RWPE1 (cell line): Measurements from ENCODE around the gene CHCHD3.
"Not testable (repeated sequence)": the region's sequence is repeated elsewhere in the genome, so short reads cannot be mapped to it uniquely, and the experiment has no call there.

ENCODE experiments used
- CTCF ChIA-PET: fragments of 350-600 bp; sonication (Branson Sonifier 250); formaldehyde crosslinking; extraction: SDS; loops from one replicate; lab custom pipeline; 2021; lab: Yijun Ruan, JAX
- POLR2A ChIA-PET: fragments of 400-600 bp; formaldehyde crosslinking; extraction: SDS; loops from one replicate; lab custom pipeline; 2020; ENCODE audit warnings: antibody characterized with exemption; ENCODE audit not compliant: low non-redundant PET; lab: Yijun Ruan, JAX
- DNase-seq: peaks from one replicate; pipeline ENCODE4 v3.0.0; 2012; ENCODE audit warnings: low spot score
- H3K27ac ChIP-seq: fragments of 450-650 bp; 2 replicates; pipeline ENCODE4 v1.5.1; 2017
- TF ChIP-seq, protein P1 (sequence below): fragments of 450-650 bp; conservative IDR thresholded peaks from 2 replicates; pipeline ENCODE4 v1.5.1; 2017; ENCODE audit warnings: low read depth, mild to moderate bottlenecking

CHCHD3 gene

DNA sequence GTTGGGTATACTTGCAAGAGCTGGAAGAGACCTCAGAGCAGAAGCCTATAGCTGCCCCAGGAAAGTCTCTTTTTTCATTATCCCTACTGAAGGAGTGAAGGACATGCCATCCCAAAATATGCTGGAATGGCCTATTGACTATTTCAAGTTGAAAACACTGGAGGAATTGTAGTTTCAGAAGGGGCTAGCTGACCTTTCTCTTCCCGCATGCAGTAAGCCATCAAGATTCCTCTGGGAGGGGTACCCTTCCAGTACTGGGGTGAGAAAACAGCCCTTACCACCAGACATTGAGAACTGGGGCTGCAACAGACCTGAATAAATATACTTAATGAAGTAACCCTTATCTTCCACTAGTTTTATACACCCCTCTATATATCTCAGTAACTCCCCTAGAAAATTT lies 41.7 kb downstream of the CHCHD3 start:
- TF ChIP-seq, protein P1, sequence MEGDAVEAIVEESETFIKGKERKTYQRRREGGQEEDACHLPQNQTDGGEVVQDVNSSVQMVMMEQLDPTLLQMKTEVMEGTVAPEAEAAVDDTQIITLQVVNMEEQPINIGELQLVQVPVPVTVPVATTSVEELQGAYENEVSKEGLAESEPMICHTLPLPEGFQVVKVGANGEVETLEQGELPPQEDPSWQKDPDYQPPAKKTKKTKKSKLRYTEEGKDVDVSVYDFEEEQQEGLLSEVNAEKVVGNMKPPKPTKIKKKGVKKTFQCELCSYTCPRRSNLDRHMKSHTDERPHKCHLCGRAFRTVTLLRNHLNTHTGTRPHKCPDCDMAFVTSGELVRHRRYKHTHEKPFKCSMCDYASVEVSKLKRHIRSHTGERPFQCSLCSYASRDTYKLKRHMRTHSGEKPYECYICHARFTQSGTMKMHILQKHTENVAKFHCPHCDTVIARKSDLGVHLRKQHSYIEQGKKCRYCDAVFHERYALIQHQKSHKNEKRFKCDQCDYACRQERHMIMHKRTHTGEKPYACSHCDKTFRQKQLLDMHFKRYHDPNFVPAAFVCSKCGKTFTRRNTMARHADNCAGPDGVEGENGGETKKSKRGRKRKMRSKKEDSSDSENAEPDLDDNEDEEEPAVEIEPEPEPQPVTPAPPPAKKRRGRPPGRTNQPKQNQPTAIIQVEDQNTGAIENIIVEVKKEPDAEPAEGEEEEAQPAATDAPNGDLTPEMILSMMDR = no peak
- ChIA-PET CTCF (no interaction called here), POLR2A (no interaction called here)
- no peak overlapping the region for H3K27ac ChIP-seq
- DNase-seq = no peak

DNA sequence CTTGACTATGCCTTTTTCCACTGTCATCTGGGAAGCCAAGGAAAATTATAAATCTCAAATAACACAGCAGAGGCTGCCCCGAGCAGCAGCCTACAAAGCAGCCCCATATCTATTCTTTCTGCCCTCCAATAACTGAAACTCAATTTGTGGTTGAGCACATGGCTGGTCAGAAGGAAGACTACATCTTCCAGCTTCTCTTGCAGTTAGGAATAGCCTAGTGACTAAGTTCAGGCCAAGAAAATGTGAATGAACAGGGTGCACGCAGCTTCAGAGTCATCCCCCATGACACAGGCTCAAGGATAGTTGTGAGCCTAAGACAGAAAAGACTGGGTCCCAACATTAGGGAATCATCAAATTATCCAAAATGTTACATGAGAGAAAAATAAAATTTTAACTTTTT lies 42.3 kb downstream of the CHCHD3 start:
- no peak overlapping the region for H3K27ac ChIP-seq
- DNase-seq = no peak
- CTCF ChIA-PET = no interaction called here
- POLR2A ChIA-PET = no interaction called here
- TF ChIP-seq, protein P1 = no peak

DNA sequence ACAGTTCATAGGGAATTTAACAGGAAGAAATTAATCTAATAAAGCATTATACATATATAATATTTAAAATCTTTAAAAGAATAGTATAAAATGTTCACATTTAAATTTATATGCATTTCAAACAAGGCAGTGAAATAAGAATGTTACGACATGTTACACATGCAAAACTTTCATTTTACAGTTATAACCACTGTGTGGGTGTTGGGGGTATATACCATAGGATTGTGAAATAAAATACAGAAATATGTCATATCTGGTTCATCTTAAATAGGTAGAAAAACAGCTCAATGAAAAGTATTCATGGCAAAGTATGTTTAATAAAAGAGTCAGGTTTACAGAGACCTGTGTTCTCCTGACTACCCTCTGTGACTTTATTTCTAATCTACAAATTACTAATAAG lies 45.6 kb downstream of the CHCHD3 start:
- ChIA-PET CTCF (no interaction called here), POLR2A (no interaction called here)
- TF ChIP-seq, protein P1 = no peak
- DNase-seq = no peak
- H3K27ac ChIP-seq = no peak overlapping the region

DNA sequence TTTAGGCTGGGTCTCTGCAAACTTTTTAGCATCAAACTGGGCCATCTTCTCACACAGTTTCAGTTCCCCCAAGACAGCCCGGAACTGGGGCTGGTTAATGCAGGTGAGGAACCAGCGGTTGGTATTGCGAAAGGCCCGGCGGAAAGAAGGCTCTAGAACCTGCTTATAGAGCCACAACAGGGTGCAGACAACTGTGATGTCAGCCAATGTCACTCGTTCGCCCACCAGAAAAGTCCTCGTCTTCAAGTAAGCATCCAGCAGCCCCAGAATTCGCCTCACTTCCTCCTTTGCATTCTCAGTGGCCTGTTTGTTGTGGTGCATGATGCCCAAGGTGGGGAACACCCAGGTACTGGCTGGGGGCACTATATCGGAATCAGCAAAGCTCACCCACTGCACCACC lies 46.6 kb downstream of the CHCHD3 start:
- POLR2A ChIA-PET, CTCF ChIA-PET, DNase-seq, H3K27ac ChIP-seq: not testable (repeated sequence)

DNA sequence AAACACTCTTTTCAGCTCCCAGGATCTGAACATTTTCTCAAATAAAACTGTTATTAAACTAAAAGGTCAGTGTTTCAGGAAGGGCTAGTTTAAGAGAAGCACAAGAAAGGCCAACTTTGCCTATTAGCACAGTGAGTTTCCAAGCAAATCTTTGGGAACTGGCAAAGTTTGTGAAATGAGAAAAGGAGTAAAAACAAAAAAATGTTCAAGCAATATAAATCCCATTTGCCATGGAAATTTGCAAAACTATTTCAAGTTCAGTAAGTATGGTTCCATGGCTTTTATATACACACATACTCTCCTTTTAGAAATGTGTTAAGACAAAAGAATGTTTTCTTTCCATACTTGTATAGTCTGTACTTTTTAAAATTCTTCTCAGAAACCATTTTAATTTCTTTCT lies 51.5 kb downstream of the CHCHD3 start:
- no peak for DNase-seq
- POLR2A ChIA-PET = no interaction called here
- TF ChIP-seq, protein P1 = no peak
- no peak overlapping the region for H3K27ac ChIP-seq
- CTCF ChIA-PET = interaction anchor here (0.6 kb wide), 1 partner anchor 346 kb away, joined by 3 read pairs; no protein-coding TSS in a partner anchor

DNA sequence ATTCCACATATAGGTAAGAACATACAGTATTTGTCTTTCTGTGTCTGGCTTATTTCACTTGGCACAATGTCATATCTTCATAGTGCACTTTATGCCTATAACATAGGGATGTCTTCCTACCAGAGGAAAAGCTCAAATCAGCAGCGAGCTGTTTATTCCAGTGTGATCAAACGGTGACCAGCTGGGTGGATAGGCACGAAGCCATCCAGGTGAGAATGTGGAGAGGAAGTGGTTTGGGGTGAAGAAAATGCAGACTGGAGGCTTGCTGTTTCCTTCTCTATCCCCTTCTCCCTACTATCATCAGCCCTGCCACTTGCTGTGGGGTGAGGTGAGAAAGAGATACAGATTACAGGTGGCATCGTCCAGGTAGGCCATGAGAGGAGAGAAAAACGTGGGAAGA lies 52.4 kb downstream of the CHCHD3 start:
- H3K27ac ChIP-seq = no peak overlapping the region
- no peak for DNase-seq
- CTCF ChIA-PET = interaction anchor here (0.7 kb wide), 1 partner anchor 39 kb away, joined by 4 read pairs; no protein-coding TSS in a partner anchor
- POLR2A ChIA-PET = no interaction called here
- TF ChIP-seq, protein P1 = no peak

DNA sequence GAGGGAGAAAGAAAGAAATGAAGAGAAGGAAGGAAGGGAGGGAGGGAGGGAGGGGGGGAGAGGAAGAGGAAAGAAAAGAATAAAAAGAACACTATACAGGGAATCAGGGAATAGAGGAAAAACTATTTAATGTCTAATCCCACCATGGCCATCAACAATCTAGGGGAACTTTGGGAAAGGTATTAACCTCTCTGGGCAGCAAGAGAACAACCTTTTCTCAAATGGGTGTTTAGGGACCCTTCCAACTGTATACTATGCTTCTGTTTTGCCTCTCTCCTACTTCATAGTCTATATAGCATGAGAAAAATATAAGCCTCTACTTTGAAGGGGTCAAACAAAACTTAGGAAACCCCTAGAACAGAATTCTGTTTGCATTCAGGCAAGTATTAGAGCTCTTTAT lies 54.5 kb downstream of the CHCHD3 start:
- ChIA-PET POLR2A (no interaction called here), CTCF (no interaction called here)
- no peak overlapping the region for H3K27ac ChIP-seq
- TF ChIP-seq, protein P1 = no peak
- DNase-seq = no peak
